Uterus (tissue), 2 donors: ENCODE results near the gene SIPA1L3.

Experiments
- CTCF ChIP-seq, 4 experiments: fragments of 200-600 bp in 2 of 4; fragments of 450-650 bp in 2 of 4; sonication (generic) in 2 of 4; IDR thresholded peaks; one replicate each; pipeline ENCODE4 v1.5.1; 2016 to 2019; ENCODE audit warnings: antibody characterized with exemption in 4 of 4, mild to moderate bottlenecking in 2 of 4, moderate library complexity in 1 of 4
- POLR2A ChIP-seq, 2 donors: fragments of 450-650 bp; IDR thresholded peaks; one replicate each; pipeline ENCODE4 v1.6.1; 2016; ENCODE audit warnings: antibody characterized with exemption in 2 of 2, mild to moderate bottlenecking in 1 of 2, moderate library complexity in 1 of 2

DNA sequence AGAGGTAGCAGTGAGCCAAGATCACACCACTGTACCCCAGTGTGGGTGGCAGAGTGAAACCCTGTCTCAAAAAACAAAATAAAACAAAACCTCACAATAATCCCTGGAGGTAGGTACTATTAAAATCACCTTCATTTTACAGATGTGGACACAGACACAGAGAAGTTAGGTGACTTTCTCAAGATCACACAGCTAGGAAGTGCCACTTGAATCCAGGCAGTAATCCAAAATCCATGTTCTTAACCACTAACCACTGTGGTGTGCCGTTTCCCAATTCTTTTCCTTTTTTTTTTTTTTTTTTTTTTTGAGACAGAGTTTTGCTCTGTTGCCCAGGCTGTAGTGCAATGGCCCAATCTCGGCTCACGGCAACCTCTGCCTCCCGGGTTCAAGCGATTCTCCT lies 340.1 kb downstream of the SIPA1L3 start:
- TF ChIP-seq CTCF (IDR thresholded peaks at IDR 0.05) (no peak), POLR2A (IDR thresholded peaks at IDR 0.05) (no peak)
